ENCODE data around the gene FILIP1L.

Gene FILIP1L

DNA sequence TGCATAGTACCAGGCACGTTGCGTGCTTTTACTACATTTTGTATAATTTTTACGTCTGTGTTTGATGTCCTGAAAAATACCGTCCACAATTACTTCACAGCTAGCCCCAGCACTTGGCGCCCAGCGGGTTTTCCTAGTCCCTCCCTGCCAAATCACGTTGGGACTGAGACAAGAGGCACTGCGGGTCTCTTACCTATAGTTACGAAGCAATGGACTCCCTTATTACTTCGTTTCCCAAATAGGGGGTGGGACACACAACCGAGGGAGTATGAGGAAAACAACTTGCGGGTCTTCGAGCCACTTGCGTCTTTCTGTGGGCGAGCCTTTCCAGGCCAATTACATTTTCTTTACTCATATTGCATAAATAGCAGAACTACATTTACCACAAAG is 297.3 kb downstream of the FILIP1L start:
- H3K27ac ChIP-seq, result peak overlapping the region; percentile 92

DNA sequence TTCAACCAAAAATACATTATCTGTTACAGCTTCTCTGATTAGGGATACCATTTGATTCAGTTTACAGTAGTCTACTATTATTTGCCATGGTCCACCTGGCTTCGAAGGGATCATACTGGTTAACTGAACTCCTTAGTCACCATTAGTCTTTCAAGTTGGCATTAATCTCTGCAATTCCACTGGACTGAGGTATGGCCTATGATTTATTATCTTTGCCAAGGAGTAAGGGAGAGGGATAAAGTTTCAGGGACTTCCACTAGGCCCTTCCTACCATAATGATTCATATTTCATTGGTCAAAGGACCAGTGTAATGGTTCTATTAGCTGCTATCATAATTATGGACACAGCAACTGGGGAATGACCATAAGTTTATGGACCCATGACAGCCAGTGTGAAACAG is 303.9 kb downstream of the FILIP1L start:
- no peak overlapping the region for H3K27ac ChIP-seq

More for the DNA sequence above, 297.3 kb downstream of the FILIP1L start:
- TF ChIP-seq, protein P1, sequence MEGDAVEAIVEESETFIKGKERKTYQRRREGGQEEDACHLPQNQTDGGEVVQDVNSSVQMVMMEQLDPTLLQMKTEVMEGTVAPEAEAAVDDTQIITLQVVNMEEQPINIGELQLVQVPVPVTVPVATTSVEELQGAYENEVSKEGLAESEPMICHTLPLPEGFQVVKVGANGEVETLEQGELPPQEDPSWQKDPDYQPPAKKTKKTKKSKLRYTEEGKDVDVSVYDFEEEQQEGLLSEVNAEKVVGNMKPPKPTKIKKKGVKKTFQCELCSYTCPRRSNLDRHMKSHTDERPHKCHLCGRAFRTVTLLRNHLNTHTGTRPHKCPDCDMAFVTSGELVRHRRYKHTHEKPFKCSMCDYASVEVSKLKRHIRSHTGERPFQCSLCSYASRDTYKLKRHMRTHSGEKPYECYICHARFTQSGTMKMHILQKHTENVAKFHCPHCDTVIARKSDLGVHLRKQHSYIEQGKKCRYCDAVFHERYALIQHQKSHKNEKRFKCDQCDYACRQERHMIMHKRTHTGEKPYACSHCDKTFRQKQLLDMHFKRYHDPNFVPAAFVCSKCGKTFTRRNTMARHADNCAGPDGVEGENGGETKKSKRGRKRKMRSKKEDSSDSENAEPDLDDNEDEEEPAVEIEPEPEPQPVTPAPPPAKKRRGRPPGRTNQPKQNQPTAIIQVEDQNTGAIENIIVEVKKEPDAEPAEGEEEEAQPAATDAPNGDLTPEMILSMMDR (conservative IDR thresholded peaks at IDR 0.05), result no peak

DNA sequence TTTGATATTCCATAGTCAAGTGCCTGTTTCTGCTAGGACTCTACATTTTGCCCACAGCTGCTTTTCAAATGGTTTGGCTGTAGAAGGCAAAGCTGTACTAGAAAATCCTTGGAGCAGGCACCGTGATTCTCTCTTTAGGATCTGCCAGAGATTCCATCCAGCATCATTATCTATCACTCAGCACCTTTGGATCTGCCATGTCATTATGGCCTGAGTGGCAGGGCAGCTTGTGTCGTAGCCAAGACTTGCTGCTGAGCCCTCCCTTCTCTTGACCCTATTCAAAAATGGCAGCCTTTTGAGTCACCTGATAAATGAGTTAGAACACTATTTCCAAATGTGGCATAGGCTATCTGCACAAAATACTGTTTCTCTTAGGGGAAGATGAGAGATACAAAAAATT is 304.7 kb downstream of the FILIP1L start:
- TF ChIP-seq, protein P1 (conservative IDR thresholded peaks at IDR 0.05), result no peak

More for the DNA sequence above, 303.9 kb downstream of the FILIP1L start:
- TF ChIP-seq, protein P1 (conservative IDR thresholded peaks at IDR 0.05), result no peak

DNA sequence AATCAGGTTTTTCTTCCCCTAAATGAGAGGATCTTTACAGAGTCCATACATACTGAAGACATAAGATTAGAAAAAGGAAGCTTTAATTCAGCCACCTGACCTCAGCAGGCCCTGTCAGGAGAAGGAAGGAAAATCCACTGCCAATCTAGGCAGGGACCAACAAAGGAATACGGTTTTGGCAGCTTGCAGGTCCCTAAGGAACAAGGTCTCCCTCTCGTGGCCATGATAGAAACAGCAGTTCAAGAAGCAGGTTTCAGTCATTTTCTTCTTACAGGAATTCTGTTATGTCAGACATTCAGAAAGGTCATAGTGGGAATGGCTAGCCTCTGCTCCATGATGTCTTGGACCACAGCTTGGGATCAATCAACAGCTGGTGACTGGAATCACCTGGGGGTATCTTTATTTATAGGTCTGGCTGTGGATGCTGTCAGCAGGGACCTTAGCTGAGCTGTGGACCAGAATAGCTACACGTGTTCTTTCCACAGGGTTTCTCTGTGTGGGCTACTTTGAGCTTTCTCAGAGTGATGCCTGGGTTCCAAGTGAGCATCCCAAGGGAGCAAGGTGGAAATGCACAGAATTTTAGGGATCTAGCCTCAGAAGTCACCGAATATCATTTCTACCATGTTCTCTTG is 306.0 kb downstream of the FILIP1L start:
- TF ChIP-seq, protein P1 (conservative IDR thresholded peaks at IDR 0.05), result peak; percentile 89

More for the DNA sequence above, 304.7 kb downstream of the FILIP1L start:
- H3K27ac ChIP-seq, result no peak overlapping the region

DNA sequence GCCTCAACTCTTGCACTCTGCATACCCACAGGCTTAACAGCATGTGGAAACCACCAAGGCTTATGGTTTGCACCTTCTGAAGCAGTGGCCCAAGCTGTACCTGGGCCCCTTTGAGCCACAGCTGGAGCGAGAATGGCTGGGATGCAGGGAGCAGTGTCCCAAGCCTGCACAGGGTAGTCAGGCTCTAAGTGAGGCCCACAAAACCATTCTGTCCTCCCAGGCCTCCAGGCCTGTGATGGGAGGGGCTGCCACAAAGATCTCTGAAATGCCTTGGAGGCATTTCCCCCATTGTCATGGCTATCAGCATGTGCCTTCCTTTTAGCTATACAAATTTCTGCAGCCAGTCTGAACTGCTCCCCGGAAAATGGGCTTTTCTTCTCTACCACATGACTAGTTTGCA is 309.1 kb downstream of the FILIP1L start:
- TF ChIP-seq, protein P1 (conservative IDR thresholded peaks at IDR 0.05), result no peak
- no peak overlapping the region for H3K27ac ChIP-seq

More for the DNA sequence above, 306.0 kb downstream of the FILIP1L start:
- no peak overlapping the region for H3K27ac ChIP-seq

DNA sequence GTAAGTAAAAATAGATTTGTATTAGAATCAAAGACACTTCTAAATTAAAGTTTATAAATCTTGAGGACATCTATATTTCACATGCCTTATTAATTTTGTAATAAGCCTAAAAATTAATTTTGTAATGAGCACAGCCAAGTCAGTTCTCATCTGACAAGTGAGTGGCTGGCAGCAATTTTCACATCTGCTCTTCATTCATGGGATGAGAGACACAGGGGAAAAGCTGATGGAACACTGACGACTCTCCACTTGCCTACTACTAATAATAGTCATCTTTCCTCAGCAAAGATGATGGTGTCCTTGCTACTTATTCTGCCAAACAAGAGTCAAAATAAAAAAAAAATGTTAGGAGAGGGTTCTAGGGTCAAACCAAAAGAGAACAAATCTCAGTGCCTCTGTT is 311.0 kb downstream of the FILIP1L start:
- H3K27ac ChIP-seq, result no peak overlapping the region
- TF ChIP-seq, protein P1 (conservative IDR thresholded peaks at IDR 0.05), result no peak

DNA sequence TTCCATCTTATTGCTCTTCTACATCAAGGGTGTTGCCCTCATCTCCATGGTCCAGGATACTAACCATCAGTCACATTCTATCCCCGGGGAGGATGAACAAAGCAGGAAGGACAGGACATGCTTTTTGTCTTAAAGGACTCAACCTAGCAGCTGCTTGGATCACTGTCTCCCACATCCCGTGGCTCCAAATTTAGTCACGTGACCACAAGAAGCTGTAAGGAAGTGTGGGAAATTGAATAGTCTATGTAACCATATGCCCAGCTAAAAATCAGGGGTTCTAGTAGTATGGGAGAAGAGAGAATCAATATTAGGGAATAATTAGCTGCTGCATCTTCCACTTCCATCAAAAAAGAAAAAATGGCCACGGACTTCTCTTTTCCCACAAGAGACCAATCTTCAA is 314.9 kb downstream of the FILIP1L start:
- H3K27ac ChIP-seq, result no peak overlapping the region
- TF ChIP-seq, protein P1 (conservative IDR thresholded peaks at IDR 0.05), result no peak

Measured in VCaP (cell line).